HEK293 (cell line): ENCODE data around the gene CDH18.

Experiments used
- ATF2 ChIP-seq: fragments of 450-650 bp; formaldehyde crosslinking; IDR thresholded peaks from 2 replicates; pipeline ENCODE4 v1.5.1; 2016; ENCODE audit warnings: missing biosample characterization, missing genetic modification characterization, low read depth
- CTCF ChIP-seq: fragments of 450-650 bp; formaldehyde crosslinking; IDR thresholded peaks from 2 replicates; pipeline ENCODE4 v1.5.1; 2016; ENCODE audit warnings: missing biosample characterization, missing genetic modification characterization
- RBAK ChIP-seq: fragments of 450-650 bp; formaldehyde crosslinking; IDR thresholded peaks from 2 replicates; pipeline ENCODE4 v1.5.1; 2016; ENCODE audit warnings: missing biosample characterization, missing genetic modification characterization
- REPIN1 ChIP-seq: fragments of 450-650 bp; formaldehyde crosslinking; IDR thresholded peaks from 2 replicates; pipeline ENCODE4 v1.5.1; 2017; ENCODE audit warnings: missing biosample characterization, missing genetic modification characterization, low read depth
- ZBTB8A ChIP-seq: fragments of 450-650 bp; formaldehyde crosslinking; IDR thresholded peaks from 2 replicates; pipeline ENCODE4 v1.5.1; 2016; ENCODE audit warnings: missing biosample characterization, missing genetic modification characterization
- ZNF121 ChIP-seq: fragments of 450-650 bp; formaldehyde crosslinking; IDR thresholded peaks from 2 replicates; pipeline ENCODE4 v1.5.1; 2016; ENCODE audit warnings: missing biosample characterization, missing genetic modification characterization
- ZNF138 ChIP-seq: fragments of 450-650 bp; formaldehyde crosslinking; IDR thresholded peaks from 2 replicates; pipeline ENCODE4 v1.5.1; 2016; ENCODE audit warnings: missing biosample characterization, missing genetic modification characterization, borderline replicate concordance
- ZNF146 ChIP-seq: fragments of 450-650 bp; formaldehyde crosslinking; IDR thresholded peaks from 2 replicates; pipeline ENCODE4 v1.5.1; 2016; ENCODE audit warnings: missing biosample characterization, missing genetic modification characterization
- ZNF16 ChIP-seq: fragments of 450-650 bp; formaldehyde crosslinking; IDR thresholded peaks from 2 replicates; pipeline ENCODE4 v1.5.1; 2016; ENCODE audit warnings: low read depth, missing biosample characterization, missing genetic modification characterization
- ZNF274 ChIP-seq, 2 experiments: fragments of 200-500 bp in 1 of 2; fragments of 450-650 bp in 1 of 2; sonication (Bioruptor generic) in 1 of 2; formaldehyde crosslinking in 1 of 2; IDR thresholded peaks; 2 replicates each; pipeline versions ENCODE4 v1.5.1 to v1.6.1; 2014 to 2016; ENCODE audit warnings: borderline replicate concordance in 1 of 2, inconsistent platforms in 1 of 2, low read length in 1 of 2, missing biosample characterization in 1 of 2, missing genetic modification characterization in 1 of 2
- ZNF548 ChIP-seq: fragments of 450-650 bp; formaldehyde crosslinking; IDR thresholded peaks from 2 replicates; pipeline ENCODE4 v1.5.1; 2016; ENCODE audit warnings: missing biosample characterization, missing genetic modification characterization
- ZNF704 ChIP-seq: fragments of 450-650 bp; formaldehyde crosslinking; IDR thresholded peaks from 2 replicates; pipeline ENCODE4 v1.5.1; 2016; ENCODE audit warnings: missing biosample characterization, missing genetic modification characterization
- ZNF777 ChIP-seq: fragments of 450-650 bp; formaldehyde crosslinking; IDR thresholded peaks from 2 replicates; pipeline ENCODE4 v1.5.1; 2017; ENCODE audit warnings: missing biosample characterization, missing genetic modification characterization, borderline replicate concordance

GRCh38 chr5:19950897-19951296, 37.1 kb downstream of the CDH18 start:
- TF ChIP-seq CTCF (tag by site-specific recombination) (no peak), ZNF274 (IDR thresholded peaks at IDR 0.05; ENCODE audit: low read length) (no peak), ZNF274 (tag by site-specific recombination; IDR thresholded peaks at IDR 0.05; ENCODE audit: borderline replicate concordance) (no peak), RBAK (tag by site-specific recombination) (no peak), ZNF138 (tag by site-specific recombination) (no peak), ZNF704 (tag by site-specific recombination) (no peak), ZNF777 (tag by site-specific recombination) (no peak), REPIN1 (tag by site-specific recombination) (no peak), ZNF146 (no peak), ZNF16 (tag by site-specific recombination) (no peak), ZNF121 (tag by site-specific recombination) (no peak), ZBTB8A (tag by site-specific recombination) (no peak), ATF2 (tag by site-specific recombination) (no peak), ZNF548 (no peak)
